ENCODE results near the gene MYOCD.

GRCh38 chr17:12773153-12773552, 107.5 kb downstream of the MYOCD start:
- TF ChIP-seq RFX5 (IDR thresholded peaks at IDR 0.05; ENCODE audit: low read depth, low read length) (no peak), SP1 (IDR thresholded peaks at IDR 0.05) (no peak), SP1 (CRISPR knock-in tag; IDR thresholded peaks at IDR 0.05) (no peak), POLR2A (IDR thresholded peaks at IDR 0.05; ENCODE audit: insufficient read depth in 1 of 2, low read depth in 2 of 2, low read length in 2 of 2) (no peak), ADNP (CRISPR knock-in tag; IDR thresholded peaks at IDR 0.05) (no peak), NFE2 (CRISPR knock-in tag; IDR thresholded peaks at IDR 0.05) (no peak), KDM1A (CRISPR knock-in tag; IDR thresholded peaks at IDR 0.05) (no peak), MXI1 (IDR thresholded peaks at IDR 0.05; ENCODE audit: borderline replicate concordance, low read depth, low read length) (no peak), ERF (CRISPR knock-in tag; IDR thresholded peaks at IDR 0.05) (no peak), CEBPB (IDR thresholded peaks at IDR 0.05; ENCODE audit: borderline replicate concordance, low read depth, low read length) (no peak), ZNF121 (CRISPR knock-in tag; IDR thresholded peaks at IDR 0.05) (no peak)

Measured in HepG2 (cell line).